WTC11 (cell line): Measurements from ENCODE around the gene MGAM2. TPM values are rescaled to one million over a fixed set of nuclear protein-coding genes. Genes with fewer than 3 reads are reported as not detected.

Source experiments
- ATAC-seq: fragments of 200-7000 bp; cut with Tn5 transposase; 2 replicates; pipeline ENCODE4 v1.10.0; 2021; ENCODE audit warnings: mild to moderate bottlenecking, moderate library complexity
- CTCF ChIA-PET: fragments of 300-600 bp; sonication (Branson Sonifier 250); formaldehyde crosslinking; loops from one replicate; lab custom pipeline; 2021; ENCODE audit warnings: antibody characterized with exemption; lab: Charles Lee
- POLR2A ChIA-PET: fragments of 350-600 bp; sonication (Branson Sonifier 250); formaldehyde crosslinking; loops from one replicate; lab custom pipeline; 2021; ENCODE audit warnings: antibody characterized with exemption; lab: Charles Lee
- DNase-seq: peaks from one replicate; pipeline ENCODE4 v3.0.0; 2021; ENCODE audit warnings: low spot score
- H3K27ac Mint-ChIP-seq: 2 replicates; pipeline ENCODE4 v1.8.0; 2021; ENCODE audit warnings: mixed read lengths
- H3K27me3 Mint-ChIP-seq: 2 replicates; pipeline ENCODE4 v1.8.0; 2021; ENCODE audit warnings: low read depth, mild to moderate bottlenecking, moderate library complexity, mixed read lengths
- H3K36me3 Mint-ChIP-seq: 2 replicates; pipeline ENCODE4 v1.8.0; 2021; ENCODE audit warnings: mixed read lengths
- H3K4me1 Mint-ChIP-seq: 2 replicates; pipeline ENCODE4 v1.8.0; 2022; ENCODE audit warnings: mixed read lengths
- H3K4me3 Mint-ChIP-seq: 2 replicates; pipeline ENCODE4 v1.8.0; 2021; ENCODE audit warnings: mild to moderate bottlenecking, moderate library complexity, mixed read lengths
- H3K9me3 Mint-ChIP-seq: 2 replicates; pipeline ENCODE4 v1.8.0; 2021; ENCODE audit warnings: mixed read lengths
- AFF4 ChIP-seq: sonication (generic); formaldehyde crosslinking; IDR thresholded peaks from 2 replicates; pipeline ENCODE4 v1.8.1; 2023; ENCODE audit warnings: mild to moderate bottlenecking, missing genetic modification reagents, borderline replicate concordance
- AR ChIP-seq: fragments of 250-450 bp; sonication (Bioruptor Pico); IDR thresholded peaks from 2 replicates; pipeline ENCODE4 v1.9.0; 2021; ENCODE audit warnings: mild to moderate bottlenecking
- CBFB ChIP-seq: sonication (generic); formaldehyde crosslinking; IDR thresholded peaks from 2 replicates; pipeline ENCODE4 v1.8.1; 2022; ENCODE audit warnings: mild to moderate bottlenecking, low read depth, missing genetic modification reagents
- CREB1 ChIP-seq: sonication (generic); formaldehyde crosslinking; IDR thresholded peaks from 2 replicates; pipeline ENCODE4 v1.8.0; 2023; ENCODE audit warnings: mild to moderate bottlenecking, missing genetic modification reagents
- CREM ChIP-seq: sonication (generic); formaldehyde crosslinking; IDR thresholded peaks from 2 replicates; pipeline ENCODE4 v1.8.1; 2022; ENCODE audit warnings: mild to moderate bottlenecking, missing genetic modification reagents, moderate library complexity
- E2F1 ChIP-seq: sonication (generic); formaldehyde crosslinking; IDR thresholded peaks from 2 replicates; pipeline ENCODE4 v1.8.0; 2022; ENCODE audit warnings: mild to moderate bottlenecking, missing genetic modification reagents
- FOXK1 ChIP-seq: sonication (generic); formaldehyde crosslinking; IDR thresholded peaks from 2 replicates; pipeline ENCODE4 v1.8.0; 2022; ENCODE audit warnings: mild to moderate bottlenecking, moderate library complexity, missing genetic modification reagents
- HMGA2 ChIP-seq: fragments of 250-450 bp; sonication (Bioruptor Pico); IDR thresholded peaks from 2 replicates; pipeline ENCODE4 v1.4.0; 2021; ENCODE audit warnings: mild to moderate bottlenecking, moderate library complexity
- KAT7 ChIP-seq: sonication (generic); formaldehyde crosslinking; IDR thresholded peaks from 2 replicates; pipeline ENCODE4 v1.8.1; 2023; ENCODE audit warnings: missing genetic modification reagents, mild to moderate bottlenecking, borderline replicate concordance
- MAX ChIP-seq: sonication (generic); formaldehyde crosslinking; IDR thresholded peaks from 2 replicates; pipeline ENCODE4 v1.8.0; 2022; ENCODE audit warnings: mild to moderate bottlenecking, missing genetic modification reagents
- MYBL2 ChIP-seq: sonication (generic); formaldehyde crosslinking; IDR thresholded peaks from 2 replicates; pipeline ENCODE4 v1.8.1; 2023; ENCODE audit warnings: mild to moderate bottlenecking, moderate library complexity, missing genetic modification reagents
- RELA ChIP-seq: sonication (generic); formaldehyde crosslinking; IDR thresholded peaks from 2 replicates; pipeline ENCODE4 v1.8.1; 2022; ENCODE audit warnings: missing genetic modification reagents, mild to moderate bottlenecking, borderline replicate concordance
- SMAD4 ChIP-seq: sonication (generic); formaldehyde crosslinking; IDR thresholded peaks from 2 replicates; pipeline ENCODE4 v1.8.0; 2022; ENCODE audit warnings: mild to moderate bottlenecking, missing genetic modification reagents
- TCF7 ChIP-seq: sonication (generic); formaldehyde crosslinking; IDR thresholded peaks from 2 replicates; pipeline ENCODE4 v1.8.0; 2022; ENCODE audit warnings: mild to moderate bottlenecking, low read depth, missing genetic modification reagents, moderate library complexity
- TP53 ChIP-seq: sonication (generic); formaldehyde crosslinking; IDR thresholded peaks from 2 replicates; pipeline ENCODE4 v1.8.1; 2023; ENCODE audit warnings: mild to moderate bottlenecking, missing genetic modification reagents
- ZMAT4 ChIP-seq: fragments of 250-450 bp; sonication (Bioruptor Pico); IDR thresholded peaks from 2 replicates; pipeline ENCODE4 v1.9.0; 2021; ENCODE audit warnings: mild to moderate bottlenecking
- ZNF219 ChIP-seq: sonication (generic); formaldehyde crosslinking; IDR thresholded peaks from 2 replicates; pipeline ENCODE4 v1.8.0; 2023; ENCODE audit warnings: missing genetic modification reagents, mild to moderate bottlenecking, borderline replicate concordance
- ZNF263 ChIP-seq: sonication (generic); formaldehyde crosslinking; IDR thresholded peaks from 2 replicates; pipeline ENCODE4 v1.8.1; 2022; ENCODE audit warnings: low read depth, mild to moderate bottlenecking, moderate library complexity, missing genetic modification reagents
- ZNF281 ChIP-seq: sonication (generic); formaldehyde crosslinking; IDR thresholded peaks from 2 replicates; pipeline ENCODE4 v1.8.0; 2023; ENCODE audit warnings: mild to moderate bottlenecking, missing genetic modification reagents
- ZNF416 ChIP-seq: fragments of 250-450 bp; sonication (Bioruptor Pico); IDR thresholded peaks from 2 replicates; pipeline ENCODE4 v1.9.0; 2021; ENCODE audit warnings: mild to moderate bottlenecking, inconsistent platforms
- ZSCAN18 ChIP-seq: fragments of 250-450 bp; sonication (Bioruptor Pico); IDR thresholded peaks from 2 replicates; pipeline ENCODE4 v2.1.2; 2022; ENCODE audit warnings: mild to moderate bottlenecking, moderate library complexity
- total RNA-seq: library from RNA; stranded (reverse); gene quantifications from 3 replicates; pipeline ENCODE4 v1.2.3, GENCODE V29; 2021

MGAM2 gene
- total RNA-seq, 1 experiment from 2014 or later = not detected

GRCh38 chr7:142185069-142185468, 73.6 kb downstream of the MGAM2 start (continued):
- TF ChIP-seq ZNF281 (CRISPR knock-in tag) (no peak), AR (CRISPR knock-in tag) (no peak), CREM (CRISPR knock-in tag) (no peak), MAX (CRISPR knock-in tag) (no peak), RELA (CRISPR knock-in tag) (no peak), CREB1 (CRISPR knock-in tag) (no peak), MYBL2 (CRISPR knock-in tag) (no peak), ZMAT4 (CRISPR knock-in tag) (no peak), HMGA2 (CRISPR knock-in tag) (no peak), AFF4 (no peak), KAT7 (CRISPR knock-in tag) (no peak), CBFB (no peak), ZSCAN18 (CRISPR knock-in tag) (no peak)
- TF ChIP-seq, all 79 proteins: peak for 0

- no peak for ATAC-seq
- DNase-seq = no peak
- POLR2A ChIA-PET = no interaction called here
- CTCF ChIA-PET = interaction anchor here (2.1 kb wide), 1 partner anchor 209 kb away, joined by 22 read pairs; no protein-coding TSS in a partner anchor
- H3K27ac Mint-ChIP-seq = no peak overlapping the region
- no peak overlapping the region for H3K4me3 Mint-ChIP-seq
- H3K36me3 Mint-ChIP-seq = no peaks in the 10 kb centered on the region
- H3K27me3 Mint-ChIP-seq = no peaks in the 10 kb centered on the region
- no peaks in the 10 kb centered on the region for H3K9me3 Mint-ChIP-seq
- H3K4me1 Mint-ChIP-seq = peaks cover 4% of the 10 kb centered on the region; the same call in 1 of the 2 replicates
- TF ChIP-seq TCF7 (CRISPR knock-in tag) (no peak), CREM (CRISPR knock-in tag) (no peak), ZNF263 (CRISPR knock-in tag) (no peak), ZNF416 (no peak), ZNF219 (no peak), TP53 (CRISPR knock-in tag) (no peak), E2F1 (CRISPR knock-in tag) (no peak), FOXK1 (CRISPR knock-in tag) (no peak), SMAD4 (CRISPR knock-in tag) (no peak)
Observed at GRCh38 chr7:142185801-142186200, 74.3 kb downstream of the MGAM2 start.
